ENCODE results near the gene ACTR3. TPM values are rescaled to one million over a fixed set of nuclear protein-coding genes. Genes with fewer than 3 reads are reported as not detected.

ACTR3 gene
- total RNA-seq, 1 donor from 2014 or later = 172 TPM

GRCh38 chr2:113898081-113898480, 8.2 kb downstream of the ACTR3 start:
- Mint-ChIP-seq H3K36me3 (ENCODE audit: low read depth) (peaks cover 2% of the 10 kb centered on the region), H3K9me3 (no peaks in the 10 kb centered on the region), H3K4me3 (no peak overlapping the region), H3K27ac (ENCODE audit: unreplicated experiment) (no peak overlapping the region), H3K27me3 (ENCODE audit: low read depth) (no peaks in the 10 kb centered on the region), H3K4me1 (peaks cover 42% of the 10 kb centered on the region)
- DNase-seq (ENCODE audit: low read depth, low spot score) = no peak
- TF ChIP-seq CTCF (conservative IDR thresholded peaks at IDR 0.05) = no peak

GRCh38 chr2:113899166-113899565, 9.3 kb downstream of the ACTR3 start:
- Mint-ChIP-seq H3K27me3 (ENCODE audit: low read depth) (no peaks in the 10 kb centered on the region), H3K36me3 (ENCODE audit: low read depth) (peaks cover 3% of the 10 kb centered on the region), H3K9me3 (no peaks in the 10 kb centered on the region), H3K27ac (ENCODE audit: unreplicated experiment) (no peak overlapping the region), H3K4me3 (no peak overlapping the region), H3K4me1 (peaks cover 38% of the 10 kb centered on the region)
- no peak for DNase-seq (ENCODE audit: low read depth, low spot score)
- TF ChIP-seq CTCF (conservative IDR thresholded peaks at IDR 0.05) = no peak

- H3K27me3 Mint-ChIP-seq (ENCODE audit: low read depth) = no peaks in the 10 kb centered on the region
- peaks cover 17% of the 10 kb centered on the region for H3K36me3 Mint-ChIP-seq (ENCODE audit: low read depth)
- no peak for DNase-seq (ENCODE audit: low read depth, low spot score)
- no peak for TF ChIP-seq CTCF (conservative IDR thresholded peaks at IDR 0.05)
- no peak overlapping the region for H3K4me3 Mint-ChIP-seq
- peaks cover 3% of the 10 kb centered on the region for H3K9me3 Mint-ChIP-seq
- H3K4me1 Mint-ChIP-seq = peaks cover 26% of the 10 kb centered on the region
- no peak overlapping the region for H3K27ac Mint-ChIP-seq (ENCODE audit: unreplicated experiment)
Measured at GRCh38 chr2:113901943-113902342, 12.1 kb downstream of the ACTR3 start.

GRCh38 chr2:113905886-113906285, 16.0 kb downstream of the ACTR3 start:
- H3K27me3 Mint-ChIP-seq (ENCODE audit: low read depth) = no peaks in the 10 kb centered on the region
- peaks cover 3% of the 10 kb centered on the region for H3K9me3 Mint-ChIP-seq
- no peak overlapping the region for H3K4me3 Mint-ChIP-seq
- no peak overlapping the region for H3K27ac Mint-ChIP-seq (ENCODE audit: unreplicated experiment)
- peaks cover 18% of the 10 kb centered on the region for H3K36me3 Mint-ChIP-seq (ENCODE audit: low read depth)
- TF ChIP-seq CTCF (conservative IDR thresholded peaks at IDR 0.05) = no peak
- peaks cover 26% of the 10 kb centered on the region for H3K4me1 Mint-ChIP-seq
- no peak for DNase-seq (ENCODE audit: low read depth, low spot score)

- Mint-ChIP-seq H3K4me1 (peaks cover 29% of the 10 kb centered on the region), H3K4me3 (no peak overlapping the region), H3K36me3 (ENCODE audit: low read depth) (peaks cover 18% of the 10 kb centered on the region), H3K27me3 (ENCODE audit: low read depth) (no peaks in the 10 kb centered on the region), H3K9me3 (peaks cover 3% of the 10 kb centered on the region), H3K27ac (ENCODE audit: unreplicated experiment) (no peak overlapping the region)
- no peak for DNase-seq (ENCODE audit: low read depth, low spot score)
- TF ChIP-seq CTCF (conservative IDR thresholded peaks at IDR 0.05) = no peak
Measured at GRCh38 chr2:113906647-113907046, 16.8 kb downstream of the ACTR3 start.

- no peak for DNase-seq (ENCODE audit: low read depth, low spot score)
- H3K9me3 Mint-ChIP-seq = peaks cover 3% of the 10 kb centered on the region
- H3K4me1 Mint-ChIP-seq = peaks cover 25% of the 10 kb centered on the region
- no peak overlapping the region for H3K4me3 Mint-ChIP-seq
- H3K27me3 Mint-ChIP-seq (ENCODE audit: low read depth) = no peaks in the 10 kb centered on the region
- no peak overlapping the region for H3K27ac Mint-ChIP-seq (ENCODE audit: unreplicated experiment)
- H3K36me3 Mint-ChIP-seq (ENCODE audit: low read depth) = peaks cover 18% of the 10 kb centered on the region
- no peak for TF ChIP-seq CTCF (conservative IDR thresholded peaks at IDR 0.05)
Measured at GRCh38 chr2:113907297-113907696, 17.4 kb downstream of the ACTR3 start.

Data from neural crest cell (in vitro differentiated cells).